BE2C (cell line): Measurements from ENCODE around the gene NME9.

Source experiments
- DNase-seq: peaks from one replicate; pipeline ENCODE4 v3.0.0-alpha.2; 2020
- H3K27me3 ChIP-seq: fragments of 250-450 bp; sonication (Bioruptor Pico); 2 replicates; pipeline ENCODE4 v1.5.1; 2020; ENCODE audit warnings: mild to moderate bottlenecking
- H3K36me3 ChIP-seq: fragments of 250-450 bp; sonication (Bioruptor Pico); 2 replicates; pipeline ENCODE4 v1.5.1; 2020; ENCODE audit warnings: mild to moderate bottlenecking
- H3K4me1 ChIP-seq: fragments of 250-450 bp; sonication (Bioruptor Pico); 2 replicates; pipeline ENCODE4 v1.5.1; 2020
- H3K4me3 ChIP-seq: 2 replicates; pipeline ENCODE4 v1.5.1; 2011; ENCODE audit warnings: low read depth, low read length
- H3K9me3 ChIP-seq: fragments of 250-450 bp; sonication (Bioruptor Pico); 2 replicates; pipeline ENCODE4 v1.5.1; 2020
- TF ChIP-seq, protein P1 (sequence below): IDR thresholded peaks from 2 replicates; pipeline ENCODE4 v1.5.1; 2012; ENCODE audit warnings: mild to moderate bottlenecking, low read depth, low read length

The NME9 gene

GRCh38 chr3:138271189-138271794, 58.4 kb downstream of the NME9 start:
- TF ChIP-seq, protein P1, sequence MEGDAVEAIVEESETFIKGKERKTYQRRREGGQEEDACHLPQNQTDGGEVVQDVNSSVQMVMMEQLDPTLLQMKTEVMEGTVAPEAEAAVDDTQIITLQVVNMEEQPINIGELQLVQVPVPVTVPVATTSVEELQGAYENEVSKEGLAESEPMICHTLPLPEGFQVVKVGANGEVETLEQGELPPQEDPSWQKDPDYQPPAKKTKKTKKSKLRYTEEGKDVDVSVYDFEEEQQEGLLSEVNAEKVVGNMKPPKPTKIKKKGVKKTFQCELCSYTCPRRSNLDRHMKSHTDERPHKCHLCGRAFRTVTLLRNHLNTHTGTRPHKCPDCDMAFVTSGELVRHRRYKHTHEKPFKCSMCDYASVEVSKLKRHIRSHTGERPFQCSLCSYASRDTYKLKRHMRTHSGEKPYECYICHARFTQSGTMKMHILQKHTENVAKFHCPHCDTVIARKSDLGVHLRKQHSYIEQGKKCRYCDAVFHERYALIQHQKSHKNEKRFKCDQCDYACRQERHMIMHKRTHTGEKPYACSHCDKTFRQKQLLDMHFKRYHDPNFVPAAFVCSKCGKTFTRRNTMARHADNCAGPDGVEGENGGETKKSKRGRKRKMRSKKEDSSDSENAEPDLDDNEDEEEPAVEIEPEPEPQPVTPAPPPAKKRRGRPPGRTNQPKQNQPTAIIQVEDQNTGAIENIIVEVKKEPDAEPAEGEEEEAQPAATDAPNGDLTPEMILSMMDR: no peak
- no peak for DNase-seq
- Histone ChIP-seq H3K4me3 (no peak overlapping the region), H3K27me3 (no peaks in the 10 kb centered on the region), H3K9me3 (no peaks in the 10 kb centered on the region), H3K4me1 (no peaks in the 10 kb centered on the region), H3K36me3 (peaks cover 36% of the 10 kb centered on the region)

GRCh38 chr3:138270245-138270644, 59.4 kb downstream of the NME9 start:
- Histone ChIP-seq H3K36me3 (peaks cover 36% of the 10 kb centered on the region), H3K4me1 (no peaks in the 10 kb centered on the region), H3K4me3 (no peak overlapping the region), H3K27me3 (no peaks in the 10 kb centered on the region), H3K9me3 (no peaks in the 10 kb centered on the region)
- DNase-seq: no peak
- TF ChIP-seq, protein P1: peak; percentile 4; the same call in 1 of the 2 replicates

- Histone ChIP-seq H3K9me3 (no peaks in the 10 kb centered on the region), H3K4me1 (no peaks in the 10 kb centered on the region), H3K36me3 (peaks cover 16% of the 10 kb centered on the region), H3K27me3 (no peaks in the 10 kb centered on the region), H3K4me3 (no peak overlapping the region)
- TF ChIP-seq, protein P1: no peak
- DNase-seq: no peak
Measured at GRCh38 chr3:138267083-138267482, 62.6 kb downstream of the NME9 start.

DNA sequence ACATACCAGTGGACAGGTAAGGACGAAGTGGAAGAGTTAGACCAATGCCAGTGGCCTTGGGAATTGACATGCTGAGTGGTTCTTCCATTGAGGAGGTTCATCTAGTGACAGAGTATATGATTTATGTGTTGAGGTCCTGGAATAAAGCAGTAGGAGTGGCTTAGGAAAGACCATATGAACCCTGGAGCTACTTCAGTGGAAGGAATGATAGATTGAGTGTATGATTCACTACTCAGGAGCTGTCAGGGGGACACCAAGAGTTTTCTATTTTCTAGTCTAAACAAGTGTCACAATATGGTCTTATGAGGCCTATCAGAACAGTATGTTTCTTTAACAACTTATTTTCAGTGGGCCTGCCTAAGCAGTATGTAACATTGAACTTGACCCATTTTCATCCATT, 63.9 kb downstream of the NME9 start:
- Histone ChIP-seq H3K4me3 (no peak overlapping the region), H3K36me3 (peaks cover 10% of the 10 kb centered on the region), H3K9me3 (no peaks in the 10 kb centered on the region), H3K4me1 (no peaks in the 10 kb centered on the region), H3K27me3 (no peaks in the 10 kb centered on the region)
- TF ChIP-seq, protein P1: no peak
- DNase-seq: no peak

DNA sequence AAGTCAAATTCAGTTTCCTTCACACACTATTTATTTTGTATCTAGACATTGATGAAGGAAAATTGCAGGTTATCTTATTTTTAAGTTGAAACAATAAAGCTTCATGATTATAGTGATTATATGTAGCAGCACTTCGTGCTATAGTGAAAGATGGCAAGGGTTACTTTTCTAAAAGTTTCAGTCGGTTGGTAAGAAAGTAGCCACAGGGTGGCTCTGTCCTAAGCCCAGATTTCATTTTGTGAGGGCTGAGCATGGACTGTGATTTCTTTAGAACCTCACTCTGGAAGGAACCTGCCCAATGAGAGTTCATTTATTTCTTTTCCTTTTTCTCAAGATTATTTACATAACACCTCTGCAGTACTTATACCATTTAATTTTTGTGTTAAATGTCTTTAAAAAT, 66.5 kb downstream of the NME9 start:
- no peaks in the 10 kb centered on the region for H3K27me3 ChIP-seq
- peaks cover 12% of the 10 kb centered on the region for H3K36me3 ChIP-seq
- TF ChIP-seq, protein P1: peak; percentile 15; the same call in 1 of the 2 replicates
- DNase-seq: no peak
- no peak overlapping the region for H3K4me3 ChIP-seq
- H3K4me1 ChIP-seq: no peaks in the 10 kb centered on the region
- no peaks in the 10 kb centered on the region for H3K9me3 ChIP-seq

DNA sequence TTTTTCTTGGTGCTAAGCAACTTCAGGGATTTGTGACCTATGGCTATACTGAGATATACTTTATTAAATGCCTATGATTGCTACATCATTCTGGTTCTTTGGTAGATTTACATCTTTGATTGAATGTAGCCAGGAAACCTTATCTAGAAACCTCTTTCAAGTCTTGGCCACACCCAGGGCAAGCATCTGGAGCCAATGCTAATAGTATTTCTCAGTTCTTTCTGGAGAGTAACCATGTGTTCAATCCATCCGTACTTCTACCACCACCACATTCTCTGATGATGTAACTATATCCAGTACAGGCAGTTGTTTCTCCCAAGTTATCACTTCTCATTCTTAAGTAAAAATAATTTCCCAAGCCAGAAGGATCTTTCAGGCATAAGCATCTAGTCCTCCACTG, 69.0 kb downstream of the NME9 start:
- TF ChIP-seq, protein P1: no peak
- Histone ChIP-seq H3K4me1 (no peaks in the 10 kb centered on the region), H3K4me3 (no peak overlapping the region), H3K9me3 (no peaks in the 10 kb centered on the region), H3K36me3 (peaks cover 10% of the 10 kb centered on the region), H3K27me3 (no peaks in the 10 kb centered on the region)
- DNase-seq: no peak
